ENCODE results near the gene RTN4RL2. TPM values are rescaled to one million over a fixed set of nuclear protein-coding genes. Genes with fewer than 3 reads are reported as not detected.
A peak's percentile ranks its signal among the peaks of the same experiment; 100 is the strongest.

RTN4RL2 gene
- total and polyA plus RNA-seq, 12 donors, result 0.33 to 1.5 (median 0.90) TPM

GRCh38 chr11:57500926-57501325 is 40.6 kb downstream of the RTN4RL2 start:
- DNase-seq (no peak), ATAC-seq (no peak)
- peaks cover 0 to 29% (median 0%) of the 10 kb centered on the region in 9 donors for H3K36me3 ChIP-seq
- TF ChIP-seq CTCF (IDR thresholded peaks at IDR 0.05), result no peak
- H3K27me3 ChIP-seq, result no peaks in the 10 kb centered on the region
- peak overlapping the region in 9 of 10 donors; percentile 26 to 90 (median 81) for H3K27ac ChIP-seq
- intact Hi-C loops (cut with DNase I), result no loop called here
- H3K4me1 ChIP-seq, result peaks cover 7 to 36% (median 30%) of the 10 kb centered on the region in 9 donors
- WGBS, 2 donors, result 93 to 97% methylated on average over 15 of the region's 15 CpGs
- H3K9me3 ChIP-seq, result no peaks in the 10 kb centered on the region
- no peak overlapping the region for H3K4me3 ChIP-seq

- peak overlapping the region in 5 of 10 donors; percentile 25 to 86 (median 53) for H3K27ac ChIP-seq
- intact Hi-C loops (cut with DNase I), result no loop called here
- H3K4me3 ChIP-seq, result no peak overlapping the region
- H3K9me3 ChIP-seq, result no peaks in the 10 kb centered on the region
- peaks cover 0 to 29% (median 0%) of the 10 kb centered on the region in 9 donors for H3K36me3 ChIP-seq
- DNase-seq, result peak in 1 of 2 donors; percentile 34
- WGBS, 2 donors, result 59% methylated on average over 4 of the region's 4 CpGs
- peaks cover 7 to 36% (median 30%) of the 10 kb centered on the region in 9 donors for H3K4me1 ChIP-seq
- TF ChIP-seq CTCF (IDR thresholded peaks at IDR 0.05), result no peak
- peak in 2 of 8 donors; percentile 42 to 55 for ATAC-seq
- no peaks in the 10 kb centered on the region for H3K27me3 ChIP-seq
Observed at GRCh38 chr11:57501953-57502352, 41.6 kb downstream of the RTN4RL2 start.

GRCh38 chr11:57502376-57502775 is 42.0 kb downstream of the RTN4RL2 start:
- H3K4me3 ChIP-seq, result no peak overlapping the region
- intact Hi-C loops (cut with DNase I), result no loop called here
- H3K9me3 ChIP-seq, result no peaks in the 10 kb centered on the region
- peaks cover 7 to 36% (median 30%) of the 10 kb centered on the region in 9 donors for H3K4me1 ChIP-seq
- 89 to 100% methylated on average over 3 of the region's 3 CpGs for WGBS, 2 donors
- no peak for DNase-seq
- no peak for ATAC-seq
- peaks cover 0 to 30% (median 0%) of the 10 kb centered on the region in 9 donors for H3K36me3 ChIP-seq
- H3K27ac ChIP-seq, result peak overlapping the region in 5 of 10 donors; percentile 25 to 86 (median 53)
- no peaks in the 10 kb centered on the region for H3K27me3 ChIP-seq
- TF ChIP-seq CTCF (IDR thresholded peaks at IDR 0.05), result no peak

- intact Hi-C loops (cut with DNase I), result no loop called here
- TF ChIP-seq CTCF (IDR thresholded peaks at IDR 0.05), result no peak
- Histone ChIP-seq H3K27me3 (no peaks in the 10 kb centered on the region), H3K9me3 (no peaks in the 10 kb centered on the region), H3K27ac (no peak overlapping the region), H3K4me1 (peaks cover 7 to 36% (median 30%) of the 10 kb centered on the region in 9 donors), H3K36me3 (peaks cover 0 to 33% (median 0%) of the 10 kb centered on the region in 9 donors), H3K4me3 (no peak overlapping the region)
- DNase-seq, result no peak
- ATAC-seq, result no peak
Observed at GRCh38 chr11:57502870-57503269, 42.5 kb downstream of the RTN4RL2 start.

Measured in heart right ventricle (tissue), 16 donors.